ENCODE results near the gene ABCG8.

Gene ABCG8

DNA sequence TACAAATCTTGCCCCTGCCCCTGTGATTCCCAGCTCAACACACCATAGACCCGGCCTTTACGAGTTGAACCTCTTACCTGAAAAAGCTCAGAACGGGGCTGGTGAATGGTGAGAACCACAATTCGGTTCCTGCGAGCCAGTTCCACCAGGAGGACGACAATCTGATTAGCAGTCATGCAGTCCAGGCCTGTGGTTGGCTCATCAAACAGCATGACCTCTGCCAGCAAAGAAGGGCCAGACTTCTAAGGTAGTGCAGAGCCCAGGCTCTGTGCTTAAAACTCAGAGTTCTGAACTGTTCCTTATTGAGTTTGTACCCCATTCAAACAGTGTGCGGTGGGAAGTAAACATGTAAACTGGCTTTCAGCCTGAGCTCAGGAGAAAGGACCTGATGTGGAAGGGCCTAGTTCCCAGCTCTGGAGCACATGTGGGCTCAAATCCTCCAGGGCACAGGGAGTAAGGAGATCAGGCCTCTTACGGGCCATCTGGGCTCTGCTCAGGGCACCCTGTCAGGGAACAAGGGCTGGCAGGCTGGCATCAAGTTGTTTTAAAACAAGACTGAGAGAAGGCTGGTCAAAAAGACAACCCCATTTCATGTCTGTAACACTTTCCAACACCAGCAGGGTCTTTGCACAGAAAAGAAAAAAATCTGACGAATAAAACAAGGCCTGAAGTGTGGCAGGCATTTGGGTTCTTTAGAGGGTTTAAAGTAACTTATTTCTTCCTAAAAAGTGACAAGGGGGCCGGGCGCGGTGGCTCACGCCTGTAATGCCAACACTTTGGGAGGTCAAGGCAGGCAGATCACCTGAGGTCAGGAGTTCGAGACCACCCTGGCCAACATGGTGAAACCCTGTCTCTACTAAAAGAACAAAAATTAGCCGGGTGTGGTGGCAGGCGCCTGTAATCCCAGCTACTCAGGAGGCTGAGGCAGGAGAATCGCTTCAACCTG is 12.2 kb upstream of the ABCG8 start:
- no peak for DNase-seq (ENCODE audit: low read depth in 2 of 2)

DNA sequence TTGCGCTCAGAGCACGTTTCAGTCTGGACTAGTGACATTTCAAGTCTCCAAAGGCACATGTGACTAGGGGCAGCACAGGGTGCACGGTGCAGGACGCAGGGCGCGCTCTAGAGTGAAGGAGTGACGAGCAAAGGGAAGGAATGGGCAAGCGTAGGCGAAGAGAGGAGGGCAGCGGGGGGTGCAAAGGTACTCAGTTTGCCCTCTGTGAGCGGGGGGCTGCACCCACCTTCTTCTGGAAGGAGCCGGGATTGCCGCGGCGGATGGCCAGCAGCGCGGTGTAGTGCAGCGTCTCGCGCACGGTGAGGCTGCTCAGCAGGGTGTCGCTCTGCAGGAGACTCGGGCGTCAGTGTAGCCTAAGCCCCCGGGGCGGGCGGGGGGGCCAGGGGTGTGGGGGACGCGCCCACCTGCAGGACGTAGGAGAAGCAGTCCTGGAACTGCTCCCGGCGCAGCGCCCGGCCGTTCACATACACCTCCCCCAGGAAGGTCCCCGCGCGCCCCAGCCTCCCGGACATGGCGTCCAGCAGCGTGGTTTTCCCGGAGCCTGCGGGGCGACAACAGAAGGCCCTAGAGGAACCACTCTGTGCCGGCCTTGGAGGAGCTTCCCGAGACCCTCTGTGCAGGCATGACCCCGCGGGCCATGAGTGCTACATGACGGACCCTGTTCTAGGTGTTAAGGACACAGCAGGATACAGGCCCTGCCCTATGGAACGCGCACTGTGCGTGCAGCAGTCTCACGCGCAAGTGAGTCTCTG is 7.1 kb upstream of the ABCG8 start:
- no peak for DNase-seq (ENCODE audit: low read depth in 2 of 2)

DNA sequence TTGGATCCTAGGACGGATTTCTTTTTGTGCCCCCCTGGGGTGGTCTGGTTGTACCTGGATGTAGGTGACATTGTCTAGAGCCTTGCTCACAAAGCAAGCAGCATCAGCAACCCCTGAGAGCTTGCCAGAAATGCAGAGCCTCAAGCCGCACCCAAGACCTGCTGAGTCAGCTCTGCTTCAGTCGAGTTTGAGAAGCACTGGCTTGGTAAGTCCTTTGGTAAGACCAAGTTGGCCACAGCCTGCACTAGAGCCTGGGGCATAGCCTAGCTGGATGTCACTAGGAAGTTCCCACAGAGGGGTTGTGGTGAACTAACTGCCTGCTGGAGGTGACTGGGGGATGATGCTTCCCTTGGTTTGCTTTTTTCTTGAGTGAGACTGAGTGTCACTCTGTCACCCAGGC is 6.3 kb upstream of the ABCG8 start:
- no peak for DNase-seq (ENCODE audit: low read depth in 2 of 2)

DNA sequence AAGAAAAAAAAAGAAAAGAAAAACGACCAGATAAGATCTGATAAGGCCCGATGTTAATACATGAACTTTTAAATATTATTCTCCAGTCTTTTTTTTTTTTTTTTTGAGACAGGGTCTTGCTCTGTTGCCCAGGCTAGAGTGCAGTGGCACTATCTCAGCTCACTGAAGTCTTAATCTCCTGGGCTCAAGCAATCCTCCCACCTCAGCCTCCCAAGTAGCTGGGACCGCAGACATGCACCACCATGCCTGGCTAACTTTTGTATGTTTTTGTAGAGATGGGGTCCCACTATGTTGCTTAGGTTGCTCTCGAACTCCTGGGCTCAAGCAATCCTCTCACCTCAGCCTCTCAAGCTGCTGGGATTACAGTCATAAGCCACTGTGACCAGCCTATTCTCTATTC is 1.7 kb upstream of the ABCG8 start:
- no peak for DNase-seq (ENCODE audit: low read depth in 2 of 2)

DNA sequence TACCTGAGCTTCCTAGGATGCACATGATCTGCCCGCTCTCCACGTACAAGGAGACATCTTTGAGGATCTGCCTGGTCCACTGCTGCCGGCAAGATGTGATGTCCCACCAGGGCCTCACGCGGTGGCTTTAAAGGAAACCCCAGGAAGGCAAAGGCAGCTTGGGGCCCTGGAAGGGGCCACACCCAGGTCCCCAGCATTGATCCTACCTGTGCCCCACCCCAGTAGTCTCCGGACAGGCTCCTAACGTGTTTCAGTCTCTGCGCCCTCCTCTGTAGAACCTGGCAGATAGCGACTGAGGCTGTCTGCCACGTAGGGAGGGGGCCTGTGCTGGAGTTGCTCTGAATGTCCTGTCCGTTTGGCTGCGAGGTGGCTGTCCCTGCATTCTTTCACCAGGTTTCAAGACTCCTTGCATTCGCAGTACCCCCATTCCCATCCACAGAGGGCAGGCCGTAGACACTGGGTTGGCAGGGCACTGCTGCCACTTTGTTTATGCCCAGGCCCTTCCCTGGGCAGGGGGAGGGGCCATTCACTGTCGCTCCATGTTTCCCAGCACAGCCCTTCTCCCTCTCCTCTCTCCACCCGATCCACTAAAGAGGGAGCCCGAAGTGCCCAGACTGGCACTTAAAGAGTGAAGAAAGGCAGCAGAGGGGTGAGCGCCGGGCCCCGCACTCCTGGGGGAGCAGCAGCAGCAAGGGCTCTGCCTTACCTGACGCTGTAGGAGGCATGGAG is 776 bp upstream of the ABCG8 start:
- no peak for DNase-seq (ENCODE audit: low read depth in 2 of 2)

DNA sequence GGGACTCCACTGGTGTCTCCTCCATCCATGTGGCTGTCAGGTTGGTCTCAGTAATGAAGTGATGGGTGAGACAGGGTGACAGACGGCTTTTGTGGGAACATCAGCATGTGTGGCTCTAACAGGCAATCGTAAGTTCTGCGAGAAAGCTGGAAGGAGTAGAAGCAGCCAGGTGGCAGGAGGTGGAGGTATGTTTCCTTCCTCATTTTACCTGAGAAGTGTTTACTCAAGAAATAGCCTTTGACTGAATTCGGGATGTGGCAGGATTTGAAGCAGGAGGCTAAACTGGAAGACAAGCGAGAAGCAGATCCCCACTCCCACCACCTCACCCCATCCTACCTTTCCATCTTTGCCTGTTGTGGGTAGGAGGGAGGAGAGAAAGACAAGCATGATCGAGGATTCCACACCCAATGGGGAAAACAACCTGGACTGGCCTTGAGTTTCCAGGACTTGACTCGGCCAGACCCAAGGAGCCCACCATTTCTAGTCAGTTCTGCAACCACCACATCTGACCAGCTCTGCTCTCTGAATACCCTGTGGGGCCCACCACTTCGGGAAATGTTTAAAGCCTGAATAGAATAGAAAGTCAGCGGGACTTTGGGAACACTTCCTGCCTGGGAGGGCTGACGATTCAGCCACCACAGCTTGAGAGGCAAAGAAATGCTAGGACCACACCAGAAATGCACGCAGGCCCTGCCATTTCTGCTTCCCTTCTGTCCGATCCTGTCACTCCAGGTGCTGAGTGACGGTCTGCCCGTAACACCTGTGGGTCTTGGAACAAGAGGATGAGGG is 1.2 kb downstream of the ABCG8 start:
- DNase-seq (ENCODE audit: low read depth in 2 of 2), result no peak

DNA sequence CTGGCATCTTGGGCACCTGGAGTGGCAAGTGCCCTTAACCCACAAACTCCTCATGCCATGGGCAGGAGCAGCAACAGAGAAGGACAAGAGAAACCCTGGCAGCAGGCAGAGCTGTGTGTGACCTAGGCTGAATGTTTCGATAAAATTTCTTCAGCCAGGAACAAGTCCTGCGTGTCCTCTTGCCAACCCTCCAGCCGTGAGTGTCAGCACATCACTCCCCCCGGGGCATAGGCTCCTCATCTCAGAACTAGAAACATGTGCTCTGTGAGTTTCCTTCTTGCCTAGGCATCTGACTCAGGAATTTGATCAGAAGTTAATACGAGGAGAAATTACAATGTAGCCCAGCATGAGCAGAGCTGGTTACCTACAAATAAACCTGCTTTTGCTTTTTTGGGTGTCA is 2.2 kb downstream of the ABCG8 start:
- no peak for DNase-seq (ENCODE audit: low read depth in 2 of 2)

DNA sequence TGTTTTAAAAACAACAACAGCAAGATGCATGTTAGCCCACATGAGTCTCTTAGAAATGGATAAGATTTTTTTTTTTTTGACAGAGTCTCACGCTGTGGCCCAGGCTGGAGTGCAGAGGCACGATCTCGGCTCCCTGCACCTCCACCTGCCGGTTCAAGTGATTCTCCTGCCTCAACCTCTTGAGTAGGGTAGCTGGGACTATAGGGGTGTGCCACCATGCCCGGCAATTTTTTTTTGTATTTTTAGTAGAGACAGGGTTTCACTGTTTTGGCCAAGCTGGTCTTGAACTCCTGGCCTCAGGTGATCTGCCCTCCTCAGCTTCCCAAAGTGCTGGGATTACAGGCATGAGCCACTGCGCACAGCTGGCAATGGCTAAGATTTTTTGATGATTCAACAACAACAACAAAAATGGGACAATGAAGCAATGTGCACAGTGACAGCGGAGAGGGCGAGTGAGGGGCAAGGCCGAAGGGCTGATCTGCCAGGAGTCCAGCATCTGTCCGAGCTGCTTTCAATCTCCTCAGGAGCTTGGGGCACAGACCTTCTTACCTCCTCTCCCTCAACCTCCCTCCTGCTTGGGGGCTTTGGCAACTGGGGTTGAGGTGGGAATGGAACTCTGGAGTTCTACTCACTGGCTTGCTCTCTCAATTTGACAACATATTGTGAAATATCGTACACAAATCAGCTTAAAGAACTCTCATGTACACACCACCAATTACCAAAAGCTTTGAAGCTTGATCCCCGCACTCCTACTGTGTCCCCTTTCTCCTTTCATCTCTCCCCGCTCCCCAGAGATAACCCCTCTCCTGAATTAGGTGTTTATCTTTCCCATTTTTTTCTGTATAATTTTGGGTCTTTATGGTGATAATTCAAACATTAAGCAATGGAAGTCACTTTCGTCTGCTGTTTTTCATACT is 3.4 kb downstream of the ABCG8 start:
- no peak for DNase-seq (ENCODE audit: low read depth in 2 of 2)

DNA sequence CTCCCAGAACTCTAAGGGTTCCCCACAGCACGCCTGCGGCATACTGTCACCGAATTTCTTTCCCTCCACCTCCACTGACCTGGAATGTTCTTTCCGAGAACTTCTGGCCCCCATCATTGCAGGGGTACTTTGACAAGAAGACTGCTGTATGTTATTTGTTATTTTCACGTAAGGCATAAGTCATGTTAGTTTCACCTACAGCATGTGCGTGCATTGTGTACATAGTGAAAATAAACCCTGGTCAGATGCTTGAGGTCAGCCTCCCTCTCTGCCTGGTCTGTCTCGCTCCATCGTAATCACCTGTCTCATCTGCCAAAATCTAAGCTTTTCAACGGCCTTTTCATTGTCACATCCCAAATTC is 4.1 kb downstream of the ABCG8 start:
- no peak for DNase-seq (ENCODE audit: low read depth in 2 of 2)

DNA sequence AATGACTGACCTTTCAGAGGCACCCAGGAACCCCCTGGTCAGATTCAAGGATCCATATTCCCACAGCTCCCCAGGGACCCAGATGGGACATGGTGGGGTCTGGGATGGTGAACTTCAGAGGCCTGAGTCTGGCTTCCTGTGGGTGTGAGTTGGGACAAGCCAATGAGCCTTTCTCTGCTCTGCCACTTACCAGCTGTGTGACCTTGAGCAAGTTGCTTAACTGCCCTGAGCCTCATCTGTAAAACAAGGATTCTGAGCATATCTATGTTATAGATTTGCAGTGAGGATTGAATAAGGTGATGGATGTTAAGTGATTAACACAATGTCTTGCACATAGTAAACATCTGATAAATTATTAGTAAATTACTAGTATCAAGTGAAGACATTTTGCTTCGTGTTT is 6.4 kb downstream of the ABCG8 start:
- no peak for DNase-seq (ENCODE audit: low read depth in 2 of 2)

DNA sequence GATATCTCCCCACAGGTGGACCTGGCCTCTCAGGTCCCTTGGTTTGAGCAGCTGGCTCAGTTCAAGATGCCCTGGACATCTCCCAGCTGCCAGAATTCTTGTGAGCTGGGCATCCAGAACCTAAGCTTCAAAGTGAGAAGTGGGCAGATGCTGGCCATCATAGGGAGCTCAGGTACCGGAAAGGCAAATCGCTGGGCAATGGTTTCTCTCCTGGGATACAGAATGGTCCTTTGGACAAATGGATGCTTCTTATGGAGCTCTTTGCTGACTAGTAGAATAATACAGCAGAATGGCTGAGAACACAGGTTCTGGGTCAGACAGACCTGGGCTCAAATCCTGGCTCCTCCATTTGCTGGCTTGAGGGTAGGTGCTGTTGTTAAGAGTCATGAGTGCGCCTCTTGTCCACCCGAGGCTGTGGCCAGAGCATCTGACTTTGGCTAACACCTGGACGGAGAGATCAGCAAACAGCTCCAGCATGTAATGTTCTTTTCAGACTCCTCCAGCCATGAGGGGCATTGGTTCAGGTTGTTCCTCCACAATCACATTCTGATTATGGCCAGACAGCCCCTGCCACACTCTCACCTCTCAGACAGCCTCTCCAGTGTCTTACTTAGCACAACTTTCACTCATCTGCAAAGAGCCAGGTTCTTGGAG is 7.5 kb downstream of the ABCG8 start:
- DNase-seq (ENCODE audit: low read depth in 2 of 2), result no peak

DNA sequence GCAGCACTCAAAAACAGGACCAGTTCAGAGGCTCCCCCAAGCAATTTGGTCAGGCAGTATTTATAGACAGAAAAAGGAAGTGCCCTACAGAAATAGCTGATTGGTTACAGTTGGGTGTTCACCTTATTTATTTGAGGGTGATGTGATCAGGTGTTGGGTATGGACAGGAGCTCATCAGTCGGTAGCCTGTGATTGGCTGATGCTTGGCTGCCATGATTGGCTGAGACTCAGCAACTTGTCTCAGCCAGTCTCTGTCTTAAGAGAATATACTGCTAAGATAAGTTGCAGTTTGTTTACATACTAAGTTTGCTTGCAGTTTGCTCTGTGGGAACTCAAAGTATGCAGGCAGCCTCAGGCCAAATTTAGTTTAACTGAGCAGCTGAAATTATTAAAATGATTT is 9.4 kb downstream of the ABCG8 start:
- DNase-seq (ENCODE audit: low read depth in 2 of 2), result no peak

DNA sequence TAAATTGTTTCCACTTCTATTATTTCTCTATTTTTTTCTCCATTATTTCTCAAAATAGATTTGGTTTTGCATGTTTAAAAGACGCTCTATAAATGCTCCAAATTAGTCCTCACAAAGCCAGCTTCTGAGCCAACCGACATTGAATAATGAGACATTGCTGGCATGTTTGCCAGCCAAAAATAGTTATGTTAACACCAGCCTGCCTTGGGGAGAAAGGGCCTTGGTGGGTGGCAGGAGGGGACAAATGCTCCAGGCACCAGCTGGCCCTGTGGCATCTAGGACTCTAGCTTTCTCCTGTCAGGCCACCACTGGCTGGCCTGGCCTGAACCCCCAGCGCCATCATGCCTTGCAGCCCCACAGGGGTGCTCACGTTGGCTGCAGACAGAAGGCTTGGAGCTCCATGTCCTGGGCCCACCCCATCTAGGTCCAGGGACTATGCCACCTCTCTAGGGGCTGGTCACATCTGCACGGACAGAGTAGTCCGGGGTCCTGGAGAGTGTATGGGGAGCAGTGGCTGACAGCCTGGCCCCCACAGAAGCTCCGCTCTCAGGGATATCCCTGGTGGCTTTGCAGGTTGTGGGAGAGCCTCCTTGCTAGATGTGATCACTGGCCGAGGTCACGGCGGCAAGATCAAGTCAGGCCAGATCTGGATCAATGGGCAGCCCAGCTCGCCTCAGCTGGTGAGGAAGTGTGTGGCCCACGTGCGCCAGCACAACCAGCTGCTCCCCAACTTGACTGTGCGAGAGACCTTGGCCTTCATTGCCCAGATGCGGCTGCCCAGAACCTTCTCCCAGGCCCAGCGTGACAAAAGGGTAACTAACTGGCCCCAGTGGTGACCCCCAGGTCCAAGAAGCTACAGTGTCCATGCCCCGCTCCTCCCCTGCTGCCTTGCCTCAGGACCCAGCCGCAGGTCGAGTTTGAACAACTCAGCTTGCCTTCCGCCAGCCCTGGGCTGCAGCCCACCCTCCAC is 12.5 kb downstream of the ABCG8 start:
- DNase-seq (ENCODE audit: low read depth in 2 of 2), result no peak

DNA sequence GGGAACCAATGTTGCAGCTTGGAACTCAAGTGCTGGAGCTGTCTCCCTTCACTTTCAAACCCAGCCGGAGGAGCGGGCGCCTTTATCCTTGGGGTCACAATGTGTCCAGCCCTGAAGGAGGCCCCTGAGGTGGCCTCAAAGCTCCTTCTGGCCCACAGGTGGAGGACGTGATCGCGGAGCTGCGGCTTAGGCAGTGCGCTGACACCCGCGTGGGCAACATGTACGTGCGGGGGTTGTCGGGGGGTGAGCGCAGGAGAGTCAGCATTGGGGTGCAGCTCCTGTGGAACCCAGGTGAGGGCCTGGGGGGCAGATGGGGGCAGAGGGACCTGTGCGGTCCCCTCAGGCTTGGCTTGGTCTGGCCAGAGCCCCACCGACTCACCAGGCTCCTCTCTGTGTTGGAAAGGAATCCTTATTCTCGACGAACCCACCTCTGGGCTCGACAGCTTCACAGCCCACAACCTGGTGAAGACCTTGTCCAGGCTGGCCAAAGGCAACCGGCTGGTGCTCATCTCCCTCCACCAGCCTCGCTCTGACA is 13.5 kb downstream of the ABCG8 start:
- DNase-seq (ENCODE audit: low read depth in 2 of 2), result no peak

DNA sequence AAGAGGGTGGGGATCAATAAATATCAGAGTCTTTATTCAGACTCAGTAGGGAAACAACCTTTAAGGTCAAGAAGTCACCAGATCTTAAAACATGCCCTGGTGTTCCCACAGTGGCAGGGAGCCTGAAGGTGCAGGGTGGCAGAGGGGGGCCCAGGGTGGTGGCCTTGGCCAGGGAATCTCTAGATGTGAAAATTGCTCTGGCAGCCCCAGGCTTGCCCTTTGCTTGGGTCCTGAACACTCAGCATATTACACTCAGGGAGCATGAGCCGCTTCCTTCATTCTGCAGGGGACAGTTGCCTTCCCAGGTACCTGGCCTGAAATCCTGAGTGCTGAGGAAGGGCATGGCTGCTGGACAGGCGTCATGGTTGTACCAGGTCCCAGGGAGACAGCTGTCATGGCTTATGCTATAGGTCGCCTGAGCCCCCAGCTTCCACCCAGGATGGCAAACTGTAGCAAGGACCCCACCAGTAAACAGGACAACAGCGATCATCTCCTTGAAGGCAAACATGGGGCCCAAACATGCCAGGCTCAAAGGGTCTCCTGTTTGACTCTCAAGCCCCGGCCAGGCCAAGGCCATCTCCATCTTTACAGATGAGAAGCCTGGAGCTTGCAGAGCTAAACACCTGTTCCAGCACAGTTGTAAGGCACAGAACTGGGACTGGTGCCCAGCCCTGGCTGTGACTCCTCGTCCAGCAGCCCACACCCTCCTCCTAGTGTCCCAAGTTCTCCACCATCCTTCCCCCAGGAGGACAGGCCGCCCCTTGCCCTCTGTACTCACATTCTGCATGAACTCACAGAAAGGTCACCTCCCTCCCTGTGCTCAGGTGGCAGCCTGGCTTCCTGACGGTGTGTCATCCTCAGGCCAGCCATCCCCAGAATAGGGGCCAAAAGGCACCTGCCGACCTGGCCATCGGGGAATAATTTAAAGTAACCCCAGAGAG is 14.6 kb downstream of the ABCG8 start:
- no peak for DNase-seq (ENCODE audit: low read depth in 2 of 2)

DNA sequence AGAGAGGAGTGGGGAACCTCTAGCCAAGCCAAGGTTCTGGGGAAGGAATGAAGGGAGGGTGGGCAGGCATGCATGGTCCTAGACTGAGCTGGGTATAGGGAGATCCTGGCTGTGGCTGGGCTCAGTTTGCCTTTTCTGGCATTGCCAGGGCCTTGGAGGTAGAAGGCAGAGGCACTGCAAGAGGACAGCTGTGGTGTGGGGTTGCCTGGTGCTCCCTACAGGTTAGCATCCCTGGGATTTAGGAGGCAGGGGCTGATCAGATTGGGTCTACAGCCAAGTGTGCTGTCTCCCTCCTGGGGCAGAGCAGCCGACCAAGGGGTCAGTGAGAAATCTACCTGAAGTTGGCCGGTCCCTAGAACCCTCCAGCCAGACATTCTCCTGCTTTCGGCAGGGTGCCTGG is 15.9 kb downstream of the ABCG8 start:
- DNase-seq (ENCODE audit: low read depth in 2 of 2), result no peak

DNA sequence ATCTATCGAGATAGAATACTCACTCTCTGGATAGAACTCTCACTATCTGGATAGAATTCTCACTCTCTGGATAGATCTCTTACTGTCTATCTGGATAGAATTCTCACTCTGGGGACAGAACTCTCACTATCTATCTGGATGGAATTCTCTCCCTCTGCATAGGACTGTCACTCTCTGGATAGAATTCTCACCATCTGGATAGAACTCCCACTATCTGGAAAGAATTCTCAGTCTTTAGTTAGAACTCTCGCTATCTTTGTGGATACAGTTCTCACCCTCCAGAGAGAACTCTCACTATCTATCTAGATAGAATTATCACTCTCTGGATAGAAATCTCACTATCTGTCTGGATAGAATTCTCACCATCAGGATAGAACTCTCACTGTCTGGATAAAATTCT is 16.5 kb downstream of the ABCG8 start:
- DNase-seq (ENCODE audit: low read depth in 2 of 2), result no peak

DNA sequence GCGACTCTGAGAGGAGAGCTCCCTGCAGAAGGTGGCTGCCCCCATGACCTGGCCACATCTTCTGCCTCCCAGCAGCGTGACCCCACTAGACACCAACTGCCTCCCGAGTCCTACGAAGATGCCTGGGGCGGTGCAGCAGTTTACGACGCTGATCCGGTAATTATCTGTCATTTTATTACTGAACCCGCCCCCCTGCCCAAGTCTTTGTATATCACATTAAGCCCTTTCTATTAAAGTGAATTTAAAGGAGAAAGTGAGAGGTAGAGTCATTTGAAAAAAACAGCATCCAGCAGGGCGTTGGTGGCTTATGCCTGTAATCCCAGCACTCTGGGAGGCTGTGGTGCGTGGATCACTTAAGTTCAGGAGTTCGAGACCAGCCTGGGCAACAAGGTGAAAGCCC is 33.4 kb downstream of the ABCG8 start:
- DNase-seq (ENCODE audit: low read depth in 2 of 2), result no peak

Measured in activated CD4-positive, alpha-beta T cell treated with anti-CD3 and anti-CD28 coated beads for 24 hours (primary cell).